IMR-90 (cell line): ENCODE results near the gene MSLN.

Experiments used
- ELK1 ChIP-seq: fragments of 150-350 bp; IDR thresholded peaks from 2 replicates; pipeline ENCODE4 v1.6.1; 2016; ENCODE audit warnings: low read depth, mild to moderate bottlenecking, low read length, moderate library complexity, borderline replicate concordance
- POLR2A ChIP-seq: IDR thresholded peaks from 2 replicates; pipeline ENCODE4 v1.6.1; 2012; ENCODE audit warnings: mild to moderate bottlenecking, low read depth, low read length
- SMC3 ChIP-seq: fragments of 150-350 bp; IDR thresholded peaks from 2 replicates; pipeline ENCODE4 v1.6.1; 2016; ENCODE audit warnings: low read depth, mild to moderate bottlenecking, antibody characterized with exemption, low read length, moderate library complexity

GRCh38 chr16:805474-805873 lies 44.9 kb downstream of the MSLN start:
- TF ChIP-seq POLR2A = no peak
- TF ChIP-seq SMC3 = no peak
- TF ChIP-seq ELK1 = no peak
